GM12801 (cell line): ENCODE results near the gene RRP36.

Source experiments
- CTCF ChIP-seq: IDR thresholded peaks from one replicate; pipeline ENCODE4 v1.5.1; 2011; ENCODE audit warnings: control low read depth; ENCODE audit not compliant: insufficient read length; ENCODE audit errors: extremely low read depth

Gene RRP36

GRCh38 chr6:43012364-43012763, 9.1 kb upstream of the RRP36 start:
- no peak for TF ChIP-seq CTCF

DNA sequence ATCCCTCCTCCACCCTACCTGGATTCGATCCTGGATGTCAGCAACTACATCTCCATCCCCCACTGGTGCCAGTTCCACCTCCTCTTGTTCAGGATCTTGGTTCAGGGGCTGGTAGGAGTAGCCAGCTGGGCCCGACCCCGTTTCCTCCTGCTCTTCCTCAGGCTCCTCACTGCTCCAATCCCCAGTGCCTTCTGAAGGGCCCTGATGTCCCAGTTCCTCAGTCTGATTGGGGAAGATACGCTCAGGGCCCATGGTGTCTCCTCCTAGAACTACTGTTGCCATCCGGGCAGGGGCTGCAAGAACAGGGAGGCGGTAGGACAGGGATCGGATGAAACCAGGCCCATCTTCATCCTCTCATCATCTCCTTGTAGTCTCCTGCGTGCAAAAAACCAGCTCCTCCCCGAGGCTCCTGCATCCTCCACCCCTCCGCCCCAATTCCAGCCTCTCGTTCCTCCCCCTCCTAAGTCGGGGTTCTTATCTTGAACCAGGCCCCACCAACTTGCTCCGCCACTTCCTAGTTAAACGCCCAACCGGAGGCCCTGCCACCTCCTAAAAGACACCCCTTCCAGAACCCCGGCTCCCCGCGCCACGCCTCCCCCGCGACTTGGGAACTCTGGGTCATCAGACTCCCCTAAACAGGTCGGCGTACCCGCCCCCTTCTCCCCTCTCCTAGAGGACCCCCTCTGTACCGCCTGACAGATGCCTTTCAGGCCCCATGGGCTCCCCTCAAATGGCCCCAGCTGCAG, 8.2 kb upstream of the RRP36 start:
- no peak for TF ChIP-seq CTCF

DNA sequence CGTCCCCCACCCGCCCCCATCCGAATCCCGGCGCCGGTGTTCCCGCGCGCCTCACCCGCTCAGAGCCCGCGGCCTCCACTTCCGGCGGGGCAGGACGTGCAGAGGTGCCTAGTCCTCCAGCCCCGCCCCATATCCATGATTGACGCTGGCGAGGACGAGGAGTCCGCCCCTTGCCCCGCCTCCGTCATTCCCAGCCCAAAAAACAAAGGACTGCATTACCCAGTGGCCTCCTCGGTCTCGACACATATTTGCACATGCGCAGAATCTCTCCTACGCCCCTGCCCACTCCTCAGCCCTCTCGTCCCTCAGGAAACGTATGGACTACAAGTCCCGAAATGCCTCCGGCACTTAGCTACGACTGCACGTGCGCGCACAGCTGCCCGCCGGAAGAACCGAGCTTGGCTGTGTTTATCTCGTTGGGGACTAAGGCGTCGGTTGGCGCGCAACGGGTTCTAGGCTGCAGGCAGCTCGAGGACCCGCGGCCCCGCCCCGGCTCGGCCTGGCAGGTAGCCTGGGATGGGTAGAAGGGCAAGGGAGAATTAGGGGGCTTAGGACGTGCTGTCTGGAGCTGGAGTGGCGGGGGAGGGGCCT, 7.5 kb upstream of the RRP36 start, which contains the start of the genes KLHDC3 and MEA1:
KLHDC3 (plus strand) TSS at position 407 of the 591 bp plus-strand sequence. CDS start 2,944 bp downstream, outside the sequence.
MEA1 (minus strand) TSS at position 104 of the 591 bp plus-strand sequence. CDS start 133 bp downstream, outside the sequence.
- no peak for TF ChIP-seq CTCF

DNA sequence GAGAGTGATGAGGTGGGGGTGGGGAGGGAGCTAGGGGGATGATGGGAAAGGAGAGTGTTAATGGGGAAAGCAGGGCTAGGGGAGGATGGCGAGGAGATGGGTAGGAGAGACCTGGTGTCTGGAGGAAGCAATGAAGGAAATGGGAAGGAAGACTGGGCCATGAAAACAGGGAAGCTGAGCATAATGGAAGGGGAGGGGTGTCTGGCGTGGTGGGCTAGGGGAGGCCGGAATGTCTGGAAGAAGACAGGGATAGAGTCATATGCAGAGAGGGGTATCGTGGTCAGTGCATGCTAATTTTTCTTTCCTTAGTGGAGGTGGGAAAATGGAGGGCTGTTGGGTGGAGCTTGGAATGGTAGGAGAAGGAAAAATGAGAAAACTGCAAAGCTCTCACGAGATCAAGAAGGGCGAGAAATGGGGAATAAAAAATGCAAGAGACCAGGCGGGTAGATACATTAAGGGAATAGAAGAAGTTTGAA, 7.0 kb upstream of the RRP36 start:
- TF ChIP-seq CTCF = no peak

GRCh38 chr6:43016176-43016942, 5.1 kb upstream of the RRP36 start:
- TF ChIP-seq CTCF = no peak

DNA sequence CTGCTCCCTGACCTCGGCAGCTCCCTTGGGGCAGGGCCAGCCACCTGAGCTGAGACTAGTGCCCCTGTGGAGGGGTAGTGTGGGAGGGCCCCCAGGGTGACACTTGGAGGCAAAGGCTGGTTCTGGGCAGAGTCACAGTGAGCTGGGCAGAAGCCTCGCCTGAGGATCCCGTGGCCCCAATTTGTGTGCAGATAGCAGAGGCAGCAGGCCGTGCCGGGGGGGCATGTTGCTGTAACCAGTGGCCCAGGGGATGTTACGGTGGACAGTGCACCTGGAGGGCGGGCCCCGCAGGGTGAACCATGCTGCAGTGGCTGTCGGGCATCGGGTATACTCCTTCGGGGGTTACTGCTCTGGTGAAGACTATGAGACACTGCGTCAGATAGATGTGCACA, 4.5 kb upstream of the RRP36 start:
- no peak for TF ChIP-seq CTCF

DNA sequence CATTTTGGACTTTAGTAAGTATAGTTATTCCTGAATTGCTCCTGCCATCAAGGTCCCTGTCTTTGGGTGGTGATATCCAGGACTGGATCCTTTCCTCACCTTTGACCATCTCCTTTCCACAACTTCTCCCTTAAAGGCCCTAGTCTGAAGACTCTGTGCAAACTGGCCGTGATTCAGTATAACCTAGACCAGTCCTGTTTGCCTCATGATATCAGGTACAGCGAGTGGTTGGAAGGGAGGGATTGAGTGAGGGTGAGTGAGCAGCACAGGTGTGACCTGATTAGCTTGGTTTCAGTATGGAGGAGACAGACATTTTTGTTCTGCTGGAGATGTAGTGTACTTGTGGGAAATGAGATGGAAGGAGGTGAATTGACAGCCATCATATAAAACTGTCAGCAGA, 2.3 kb upstream of the RRP36 start:
- TF ChIP-seq CTCF = no peak
